NCI-H748 (cell line): ENCODE results near the gene EHBP1.
A peak's percentile ranks its signal among the peaks of the same experiment; 100 is the strongest.

Source experiments
- DNase-seq: peaks from one replicate; lab custom pipeline; 2025; ENCODE audit not compliant: unreplicated experiment; lab: John Stamatoyannopoulos, UW

EHBP1 gene

DNA sequence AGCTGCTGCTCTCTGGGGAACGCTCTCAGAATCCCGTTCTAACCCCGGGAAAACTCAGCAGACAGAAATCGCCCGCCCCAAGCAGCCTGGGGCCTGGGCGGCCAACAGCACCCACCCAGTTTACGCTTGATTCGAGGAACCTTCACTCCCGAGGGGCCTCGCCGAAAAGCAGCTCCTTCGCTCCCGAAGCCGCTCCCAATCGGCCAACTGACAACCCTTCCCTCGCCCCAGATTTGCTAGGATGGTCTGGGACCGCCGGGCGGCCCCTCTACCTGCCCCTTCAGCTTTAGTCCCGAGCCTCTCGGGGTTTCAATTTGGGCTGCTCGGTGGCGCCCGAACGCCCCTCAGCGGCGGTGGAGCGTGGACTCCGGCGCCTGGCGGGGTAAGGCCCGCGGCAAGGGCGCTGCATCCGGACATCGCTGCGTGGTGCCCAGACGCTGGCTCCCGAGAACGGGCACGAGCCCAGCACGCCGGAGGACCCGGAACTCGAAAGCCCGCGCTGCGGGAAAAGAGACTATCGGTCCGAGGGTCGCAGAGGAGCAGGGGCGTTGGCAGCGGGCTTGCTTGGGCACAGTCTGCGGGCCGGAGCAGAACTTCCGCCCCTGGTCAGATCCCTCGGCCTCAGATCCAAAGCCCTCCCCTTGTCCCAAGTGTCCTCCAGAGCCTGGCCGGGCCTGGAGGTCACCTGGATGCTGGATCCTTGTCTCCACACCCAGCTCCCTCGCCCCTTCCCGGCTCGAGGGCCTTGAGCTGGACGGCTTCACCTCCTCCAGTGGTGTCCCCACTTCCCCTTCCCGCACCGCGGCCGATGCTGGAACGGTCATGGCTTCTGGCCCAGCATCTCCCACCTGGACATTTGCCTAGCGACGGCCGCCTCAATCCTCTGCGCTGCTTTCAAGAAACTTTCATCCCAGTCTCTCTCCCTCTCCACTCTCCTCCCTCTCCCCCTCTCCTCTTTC lies 342.1 kb downstream of the EHBP1 start:
- DNase-seq: peak; percentile 50

DNA sequence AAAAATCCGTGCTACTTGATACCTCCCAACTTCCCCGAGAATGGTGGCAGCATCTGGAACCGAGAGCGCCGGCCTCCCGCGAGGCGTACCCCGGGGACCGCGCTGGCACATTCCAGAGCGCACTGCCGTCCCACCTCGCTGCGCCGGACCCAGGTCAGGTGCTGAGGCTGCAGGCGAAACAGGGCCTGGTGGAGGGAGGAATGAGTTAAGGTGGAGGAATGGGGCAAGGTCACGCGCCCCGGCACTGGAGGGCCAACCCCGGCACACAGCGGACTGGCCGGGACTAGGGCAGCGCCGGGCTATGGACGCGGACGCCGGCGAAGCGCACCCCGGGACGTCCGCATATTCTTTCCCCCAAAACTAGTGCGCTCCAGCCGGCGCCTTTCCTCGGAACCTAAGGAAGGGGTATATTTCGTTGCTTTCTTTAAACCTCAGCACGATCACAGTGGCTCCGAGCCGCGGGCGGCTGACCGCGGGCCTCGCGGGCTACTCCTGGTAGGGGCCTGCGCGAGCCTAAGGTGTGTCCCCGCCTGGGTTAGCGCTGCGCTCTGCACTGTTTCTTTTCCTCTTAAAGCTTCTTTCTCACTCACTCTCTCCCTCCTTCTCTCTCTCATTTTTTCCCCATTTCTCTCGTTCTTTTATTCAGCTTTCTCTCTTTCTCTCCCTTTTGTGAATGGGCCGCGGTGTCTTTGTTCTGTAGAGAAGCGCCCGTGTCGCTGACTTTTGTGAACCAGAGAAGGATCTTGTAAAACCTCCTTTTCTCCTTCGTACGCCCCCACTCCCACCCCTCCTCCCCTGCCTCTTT lies 343.1 kb downstream of the EHBP1 start:
- peak; percentile 25 for DNase-seq

DNA sequence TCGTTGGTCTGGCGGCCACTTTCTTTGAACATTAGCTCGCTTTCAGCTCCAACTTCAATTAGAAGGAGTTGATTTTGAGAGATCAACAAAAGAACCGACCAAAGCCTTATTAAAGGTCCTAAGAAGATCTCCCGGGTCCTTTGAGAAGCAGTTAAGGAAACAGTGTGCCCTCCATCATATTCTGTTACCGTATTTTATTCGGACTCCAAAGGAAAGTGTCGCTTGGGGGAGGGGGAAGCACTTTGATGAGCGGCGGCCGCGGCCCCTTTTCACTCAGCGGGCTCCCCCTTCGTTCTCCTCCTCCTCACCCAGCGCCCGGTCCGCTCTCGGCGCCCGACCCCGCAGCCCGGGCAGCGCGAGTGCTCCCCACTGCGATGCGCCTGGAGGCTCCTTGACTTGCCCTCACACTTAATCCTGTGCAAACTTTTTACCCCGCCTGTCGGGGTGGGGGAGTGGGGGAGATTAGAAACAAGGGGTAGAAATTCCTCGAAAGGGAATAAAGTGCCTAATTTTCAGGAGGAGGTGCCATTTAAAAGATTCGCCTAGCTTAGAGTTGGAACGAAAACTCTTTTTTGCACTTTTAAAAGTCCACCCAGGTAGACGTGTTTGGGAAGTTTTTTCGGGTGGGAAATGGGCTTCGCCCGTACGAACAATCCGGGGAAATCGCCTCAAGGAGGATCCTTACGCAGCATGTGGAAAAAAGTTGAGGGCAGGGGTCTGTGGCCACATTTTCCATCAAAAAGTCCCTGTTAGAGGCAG lies 343.9 kb downstream of the EHBP1 start:
- peak; percentile 8 for DNase-seq

DNA sequence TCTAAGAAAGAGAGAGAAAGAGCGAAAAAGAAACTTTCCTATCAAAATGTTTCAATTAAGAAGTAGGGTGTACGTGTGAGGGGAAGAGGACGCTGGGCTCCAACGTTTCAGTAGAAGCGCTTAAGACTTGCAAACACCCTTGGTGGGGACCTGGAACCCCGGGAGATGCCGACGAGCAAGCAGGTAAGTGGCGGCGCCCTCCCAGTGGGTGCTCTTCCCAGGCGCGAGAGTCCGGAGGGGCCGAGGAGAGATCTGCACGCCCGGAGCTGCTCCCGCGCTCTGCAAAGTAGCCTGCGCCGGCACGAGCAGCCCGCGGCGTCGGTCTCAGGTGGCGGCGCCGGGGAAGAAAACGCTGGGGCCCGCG lies 344.4 kb downstream of the EHBP1 start:
- DNase-seq: no peak

DNA sequence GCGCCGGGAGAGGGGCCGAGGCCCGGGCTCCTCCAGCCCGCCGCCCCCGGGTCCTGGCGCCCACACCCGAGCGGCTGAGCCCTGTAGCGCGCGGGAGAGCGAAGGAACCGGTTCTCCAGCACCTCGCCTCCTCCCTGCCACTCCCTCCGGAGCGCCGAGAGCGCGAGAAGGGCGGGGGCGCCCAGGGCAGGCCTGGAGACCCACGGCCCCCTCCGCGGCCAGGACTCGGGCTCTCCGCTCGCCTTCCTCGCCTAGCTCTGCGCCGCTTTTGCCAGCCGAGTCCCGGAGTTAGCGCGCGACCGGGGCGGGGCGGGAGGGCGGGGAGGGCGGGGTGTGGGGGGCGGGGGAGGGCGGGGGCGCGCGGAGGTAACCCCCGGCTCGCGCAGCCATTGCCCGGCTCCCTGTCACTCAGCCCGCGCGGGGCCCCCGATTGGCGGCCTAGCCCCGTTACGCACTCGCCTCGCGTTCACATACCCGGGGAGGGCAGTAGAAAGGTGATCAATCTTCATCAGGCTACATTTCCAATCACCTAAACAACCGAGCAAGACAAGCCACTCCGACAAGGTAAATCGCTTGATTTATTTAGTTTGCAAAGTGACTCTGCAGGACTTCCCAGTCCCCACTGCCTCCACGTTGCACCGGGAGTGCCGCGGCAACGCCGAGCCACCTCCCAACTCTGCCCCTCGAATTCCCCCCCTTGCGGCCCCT lies 345.0 kb downstream of the EHBP1 start, which contains the start of gene OTX1:
OTX1 (plus strand) TSS at position 497 of the 708 bp plus-strand sequence. CDS start 2,161 bp downstream, outside the sequence.
- peak; percentile 90 for DNase-seq

DNA sequence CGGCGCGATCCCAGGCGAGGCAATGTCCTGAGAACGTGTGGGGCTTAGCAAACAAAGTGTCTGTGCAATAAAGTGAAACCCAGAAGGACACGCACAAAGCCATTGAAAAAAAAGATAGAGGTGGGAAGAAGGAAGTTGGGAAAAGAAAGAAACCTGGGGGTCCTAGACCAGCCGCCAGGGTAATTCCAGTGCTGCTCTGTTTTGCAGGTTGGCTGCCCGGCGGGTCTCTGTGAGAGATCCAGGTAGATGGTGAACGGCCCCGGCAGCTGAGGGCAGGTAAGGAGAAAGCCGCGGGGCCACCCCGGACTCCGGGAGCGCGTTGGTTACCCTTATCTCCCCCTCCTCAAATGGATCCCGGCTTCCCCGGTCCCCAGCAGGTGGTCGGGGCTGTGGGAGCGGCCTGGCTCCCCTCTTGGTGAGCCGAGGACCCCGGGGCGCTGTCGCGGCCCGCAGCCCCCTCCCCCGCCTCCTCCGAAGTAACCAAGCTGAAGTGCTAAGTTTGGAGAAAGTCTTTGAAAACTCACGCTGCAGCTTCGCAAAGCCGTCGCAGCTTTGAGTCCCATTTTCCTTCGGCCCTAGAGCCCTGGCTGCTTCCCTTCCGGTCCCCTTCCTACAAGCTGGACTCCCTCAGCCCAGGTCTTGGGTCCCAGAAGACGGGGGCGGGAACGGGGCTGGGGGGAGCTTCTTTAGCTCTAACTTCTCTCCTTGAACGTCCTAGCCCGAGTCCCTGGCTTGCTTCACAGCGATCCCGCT lies 345.7 kb downstream of the EHBP1 start:
- DNase-seq: peak; percentile 48

DNA sequence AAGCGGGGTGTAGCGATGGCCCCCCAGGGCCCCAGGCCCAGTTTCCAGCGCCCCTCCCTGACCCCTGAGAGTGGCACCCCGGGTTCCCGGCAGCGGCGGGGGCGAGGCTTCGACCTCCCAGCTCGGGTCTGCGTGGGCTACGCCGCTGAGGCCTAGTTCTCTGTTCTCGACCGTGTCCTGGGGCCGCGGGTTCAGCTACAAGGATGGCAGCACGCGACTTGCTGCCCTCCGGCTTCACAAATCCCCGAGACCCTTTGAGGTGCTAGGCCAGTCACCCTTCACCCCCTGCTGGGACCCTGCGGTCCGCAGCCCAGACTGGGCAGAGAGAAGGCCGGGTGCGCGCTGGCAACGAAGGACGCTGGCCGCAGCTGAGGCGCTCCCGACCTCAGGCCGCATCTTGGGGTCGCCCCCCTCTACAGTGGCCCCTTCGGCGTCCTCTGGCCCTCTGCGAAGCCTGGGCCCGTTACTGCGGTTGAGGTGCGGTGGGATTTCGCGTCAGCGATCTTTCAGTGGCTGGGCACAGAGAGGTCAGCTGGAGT lies 346.4 kb downstream of the EHBP1 start:
- DNase-seq: no peak

DNA sequence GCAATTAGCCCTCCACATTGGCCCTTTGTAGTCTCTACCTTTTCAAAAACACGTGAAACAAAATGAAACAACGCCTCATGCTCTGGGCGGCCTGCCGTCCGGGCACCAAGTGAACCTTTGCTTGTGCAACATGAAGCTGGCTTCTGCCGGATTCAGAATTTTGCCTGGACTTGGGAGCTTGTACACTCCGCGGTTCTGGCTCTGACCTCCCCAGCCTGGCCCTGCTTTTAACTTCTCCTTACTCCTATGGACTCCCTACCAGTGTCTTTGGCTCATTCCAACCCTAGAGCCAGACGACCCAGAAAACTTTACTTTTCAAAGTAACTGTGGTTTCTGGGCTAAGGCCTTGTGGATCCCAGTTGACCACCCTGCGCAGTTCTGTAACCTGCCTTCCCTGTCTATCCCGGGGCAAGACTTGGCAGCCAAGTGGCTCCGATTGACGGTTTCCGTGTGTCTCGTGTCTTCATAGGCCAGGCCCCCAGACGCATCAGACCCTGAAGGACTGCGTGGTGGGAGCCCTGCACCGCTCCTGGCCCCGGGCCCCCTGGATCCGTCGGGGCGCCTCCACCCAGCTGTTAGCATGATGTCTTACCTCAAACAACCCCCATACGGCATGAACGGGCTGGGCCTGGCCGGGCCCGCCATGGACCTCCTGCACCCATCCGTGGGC lies 347.0 kb downstream of the EHBP1 start:
- DNase-seq: no peak

DNA sequence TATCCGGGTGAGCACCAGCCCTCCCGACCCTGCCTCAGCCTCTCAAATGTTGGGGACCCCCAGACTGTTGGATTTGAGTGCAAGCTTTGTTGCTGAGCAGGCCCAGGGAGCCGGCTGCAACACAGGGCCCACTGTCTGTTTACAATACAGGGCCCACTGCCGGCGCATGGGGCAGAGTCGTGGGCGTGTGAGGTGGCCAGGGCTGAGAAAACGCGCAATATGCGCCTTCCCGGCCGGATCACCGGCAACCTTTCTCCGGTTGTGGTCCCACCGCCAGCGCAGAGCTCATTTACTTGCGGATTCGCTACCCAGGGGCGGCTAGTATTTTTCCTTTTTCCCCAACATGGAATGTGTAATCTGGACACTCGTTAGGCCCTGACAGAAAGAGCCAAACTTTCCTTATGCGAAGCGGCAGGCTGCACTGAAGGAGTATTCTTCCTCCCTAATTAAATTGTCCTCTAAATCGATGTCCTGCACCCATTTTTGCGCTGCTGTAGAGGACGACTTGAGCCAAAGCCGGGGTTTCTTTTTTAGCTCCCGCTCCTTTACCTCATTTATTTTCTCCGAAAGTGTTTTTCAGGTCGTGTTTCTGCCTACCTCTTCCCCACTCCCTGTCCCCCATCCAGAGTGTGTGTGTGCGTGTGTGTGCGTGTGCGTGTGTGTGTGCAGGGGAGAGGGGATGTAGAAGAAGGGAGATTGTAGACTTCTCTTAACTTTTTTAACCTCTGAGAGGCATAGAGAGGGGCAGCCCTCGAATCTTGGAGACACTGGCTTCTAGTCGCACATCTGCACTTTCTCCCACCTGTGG lies 347.8 kb downstream of the EHBP1 start:
- no peak for DNase-seq

DNA sequence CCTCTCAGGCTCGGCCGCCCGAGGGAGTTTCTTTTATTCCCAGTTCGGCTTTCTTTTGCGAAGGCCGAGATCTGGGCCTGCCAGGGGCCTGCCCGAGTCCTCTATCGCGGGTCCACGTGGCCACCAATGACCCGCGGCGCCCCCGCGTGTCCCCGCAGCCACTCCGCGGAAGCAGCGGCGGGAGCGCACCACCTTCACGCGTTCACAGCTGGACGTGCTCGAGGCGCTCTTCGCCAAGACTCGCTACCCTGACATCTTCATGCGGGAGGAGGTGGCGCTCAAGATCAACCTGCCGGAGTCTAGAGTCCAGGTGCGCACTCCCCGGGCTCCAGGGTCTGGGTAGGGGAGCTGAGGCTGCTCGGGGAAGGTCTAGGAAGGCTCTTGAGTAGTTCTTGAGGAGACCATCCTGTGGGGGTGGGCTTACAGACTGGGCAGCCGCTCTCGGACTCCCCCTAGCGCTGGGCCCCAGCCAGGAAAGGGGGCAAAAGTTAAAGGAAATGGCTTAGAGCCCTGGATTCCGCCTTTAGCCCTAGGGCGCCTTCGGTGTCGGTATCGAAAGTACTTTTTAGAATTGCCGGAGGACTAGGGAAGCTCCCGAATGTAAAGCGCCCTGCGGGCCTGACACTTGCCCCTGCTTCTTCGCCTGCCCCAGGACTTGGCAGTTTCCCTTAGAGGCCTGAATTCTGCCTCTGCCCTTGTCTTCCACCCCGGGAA lies 348.5 kb downstream of the EHBP1 start:
- DNase-seq: no peak

DNA sequence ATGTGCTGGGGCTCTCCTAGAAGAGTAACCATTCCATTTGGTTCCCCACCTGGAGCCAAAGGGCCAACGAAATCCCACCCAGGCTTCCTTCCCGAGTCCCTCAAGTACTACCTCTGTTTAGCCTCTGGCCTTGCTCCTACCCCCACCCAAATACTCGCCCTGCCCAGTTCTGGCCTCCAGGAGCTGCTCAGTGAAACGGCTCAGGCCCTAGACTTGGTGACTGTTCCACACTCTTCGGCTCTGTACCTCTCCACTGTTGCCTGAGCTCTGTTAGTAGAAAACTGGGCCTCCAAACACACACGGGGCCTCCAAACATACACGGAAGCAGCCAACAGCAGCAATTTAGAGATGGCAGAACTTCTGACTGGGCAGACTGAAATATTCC lies 349.3 kb downstream of the EHBP1 start:
- no peak for DNase-seq

DNA sequence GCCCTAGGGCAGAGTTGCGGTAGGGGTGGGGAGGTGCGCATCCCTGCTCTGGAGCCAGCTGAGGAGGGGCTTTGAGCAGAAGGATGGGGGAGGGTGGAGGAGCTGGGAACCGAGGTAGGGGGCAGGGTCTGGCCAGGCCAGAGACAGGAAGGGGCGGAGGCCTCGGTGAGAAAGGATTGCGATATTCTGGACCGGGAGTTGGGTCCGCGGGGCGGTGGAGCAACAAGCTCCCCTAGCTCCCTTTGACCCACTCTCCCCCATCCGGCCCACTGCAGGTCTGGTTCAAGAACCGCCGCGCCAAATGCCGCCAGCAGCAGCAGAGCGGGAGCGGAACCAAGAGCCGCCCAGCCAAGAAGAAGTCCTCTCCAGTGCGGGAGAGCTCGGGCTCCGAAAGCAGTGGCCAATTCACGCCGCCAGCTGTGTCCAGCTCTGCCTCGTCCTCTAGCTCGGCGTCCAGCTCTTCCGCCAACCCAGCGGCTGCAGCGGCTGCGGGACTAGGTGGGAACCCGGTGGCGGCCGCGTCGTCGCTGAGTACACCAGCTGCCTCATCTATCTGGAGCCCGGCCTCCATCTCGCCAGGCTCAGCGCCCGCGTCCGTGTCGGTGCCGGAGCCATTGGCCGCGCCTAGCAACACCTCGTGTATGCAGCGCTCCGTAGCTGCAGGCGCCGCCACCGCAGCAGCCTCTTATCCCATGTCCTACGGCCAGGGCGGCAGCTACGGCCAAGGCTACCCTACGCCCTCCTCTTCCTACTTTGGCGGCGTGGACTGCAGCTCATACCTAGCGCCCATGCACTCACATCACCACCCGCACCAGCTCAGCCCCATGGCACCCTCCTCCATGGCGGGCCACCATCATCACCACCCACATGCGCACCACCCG lies 350.0 kb downstream of the EHBP1 start:
- no peak for DNase-seq

DNA sequence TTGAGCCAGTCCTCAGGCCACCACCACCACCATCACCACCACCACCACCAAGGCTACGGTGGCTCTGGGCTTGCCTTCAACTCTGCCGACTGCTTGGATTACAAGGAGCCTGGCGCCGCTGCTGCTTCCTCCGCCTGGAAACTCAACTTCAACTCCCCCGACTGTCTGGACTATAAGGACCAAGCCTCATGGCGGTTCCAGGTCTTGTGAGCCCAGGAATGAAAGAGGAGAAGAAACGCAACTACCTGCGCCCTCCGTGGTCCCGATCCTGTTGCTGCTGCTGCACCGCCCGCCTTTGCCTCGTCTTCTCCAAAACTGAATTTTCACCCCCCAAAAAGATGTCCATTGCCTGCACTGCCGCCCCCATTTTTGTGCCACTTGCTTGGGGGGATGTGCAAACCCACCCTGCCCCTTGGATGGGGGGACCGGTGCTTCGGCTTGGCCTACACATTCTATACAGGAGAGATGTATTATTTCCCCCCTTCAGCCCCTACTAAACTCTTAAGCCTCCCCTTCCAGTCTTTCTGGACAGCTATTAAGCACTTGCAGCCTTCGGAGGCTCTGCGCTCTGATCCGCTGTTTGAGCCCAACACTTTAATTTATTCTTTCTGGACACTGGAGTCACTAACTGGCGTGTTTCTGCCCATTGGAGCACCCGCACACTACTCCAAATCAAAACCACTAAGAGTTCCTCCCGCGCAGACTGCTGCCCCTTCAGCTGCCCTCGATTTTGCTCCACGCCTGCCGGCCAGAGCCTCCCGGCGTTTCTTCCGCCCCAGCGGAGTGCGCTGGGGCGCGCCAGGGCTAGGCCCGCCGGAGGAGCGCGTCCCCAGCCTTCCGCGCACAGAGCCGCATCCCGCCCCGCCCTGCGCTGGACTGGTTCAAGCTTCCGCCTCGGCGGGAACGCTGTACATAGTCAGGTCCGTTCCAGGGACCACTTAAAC lies 350.9 kb downstream of the EHBP1 start:
- no peak for DNase-seq

DNA sequence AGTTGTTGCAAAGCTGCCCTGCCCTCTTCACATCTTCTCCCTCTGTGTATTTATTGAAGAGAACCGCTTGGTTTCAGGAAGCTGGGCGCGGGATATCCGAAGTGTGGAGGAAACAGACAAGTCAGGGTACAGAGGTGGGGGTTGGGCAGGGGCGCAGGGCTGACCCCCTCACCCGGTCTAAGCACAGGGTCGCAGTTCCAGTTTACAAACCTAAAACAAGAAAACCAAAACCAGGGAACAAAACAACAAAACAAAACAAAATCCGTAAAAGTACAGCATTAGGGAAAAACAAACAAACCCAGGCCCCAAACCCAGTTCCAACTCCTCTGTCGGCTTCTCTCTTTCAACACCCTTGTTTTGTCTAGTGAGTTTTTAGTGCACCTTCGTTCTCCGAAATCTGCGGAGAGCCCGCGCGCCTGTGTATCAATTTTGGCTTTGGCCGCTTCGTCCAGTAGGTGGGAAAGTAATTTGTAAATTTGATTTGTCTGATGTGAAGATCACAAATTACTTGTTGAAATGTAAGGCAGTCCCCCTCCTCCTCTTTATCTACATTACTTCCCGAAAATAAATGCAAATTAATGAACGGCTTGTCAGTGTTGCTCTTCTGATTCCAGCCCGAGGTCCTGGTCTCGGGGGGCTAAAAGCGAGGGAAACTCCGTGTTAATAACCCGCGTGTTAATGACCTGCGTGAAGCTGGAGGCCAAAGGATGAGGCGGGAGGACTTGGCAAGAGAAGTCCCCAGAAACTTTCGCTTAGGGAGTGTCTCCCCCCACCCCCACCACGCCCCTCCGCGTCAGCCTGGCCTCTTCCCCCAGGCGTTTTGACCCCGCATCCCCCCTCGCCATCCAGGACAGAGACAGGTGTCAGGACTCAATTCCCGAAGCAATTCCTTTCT lies 352.0 kb downstream of the EHBP1 start:
- no peak for DNase-seq
